IPS-18c (cell line): ENCODE results near the gene PLA2G12A.
A peak's percentile ranks its signal among the peaks of the same experiment; 100 is the strongest.
"Not testable (repeated sequence)": the region's sequence is repeated elsewhere in the genome, so short reads cannot be mapped to it uniquely, and the experiment has no call there.

Experiments used
- H3K4me3 ChIP-seq: 2 replicates; pipeline ENCODE4 v1.7.0; 2013; ENCODE audit warnings: low read depth, mild to moderate bottlenecking, low read length, moderate library complexity; ENCODE audit not compliant: insufficient read depth
- H3K9me3 ChIP-seq: one replicate; pipeline ENCODE4 v1.6.1; 2013; ENCODE audit warnings: mild to moderate bottlenecking, low read length, moderate library complexity; ENCODE audit not compliant: control insufficient read depth, insufficient read depth

The PLA2G12A gene

GRCh38 chr4:109701566-109702410 is 28.1 kb downstream of the PLA2G12A start:
- Histone ChIP-seq H3K9me3 (no peaks in the 10 kb centered on the region), H3K4me3 (peak overlapping the region; percentile 91; the same call in 1 of the 2 replicates)

GRCh38 chr4:109699553-109700225 is 30.2 kb downstream of the PLA2G12A start:
- H3K4me3 ChIP-seq = no peak overlapping the region

GRCh38 chr4:109698656-109699055 is 31.2 kb downstream of the PLA2G12A start:
- H3K9me3 ChIP-seq = no peaks in the 10 kb centered on the region

More at GRCh38 chr4:109699553-109700225, 30.2 kb downstream of the PLA2G12A start:
- H3K9me3 ChIP-seq = no peaks in the 10 kb centered on the region

GRCh38 chr4:109691411-109691920 is 38.4 kb downstream of the PLA2G12A start:
- no peak overlapping the region for H3K4me3 ChIP-seq
- no peaks in the 10 kb centered on the region for H3K9me3 ChIP-seq

More at GRCh38 chr4:109698656-109699055, 31.2 kb downstream of the PLA2G12A start:
- no peak overlapping the region for H3K4me3 ChIP-seq

- Histone ChIP-seq H3K4me3 (no peak overlapping the region), H3K9me3 (no peaks in the 10 kb centered on the region)
These were observed 39.0 kb downstream of the PLA2G12A start for GRCh38 chr4:109690690-109691410.

- Histone ChIP-seq H3K4me3 (no peak overlapping the region), H3K9me3 (no peaks in the 10 kb centered on the region)
These were observed 45.1 kb downstream of the PLA2G12A start for GRCh38 chr4:109684727-109685126.

- Histone ChIP-seq H3K9me3 (peaks cover 2% of the 10 kb centered on the region), H3K4me3 (no peak overlapping the region)
These were observed 46.1 kb downstream of the PLA2G12A start for GRCh38 chr4:109683621-109684253.

- H3K4me3 ChIP-seq = no peak overlapping the region
- peaks cover 6% of the 10 kb centered on the region for H3K9me3 ChIP-seq
These were observed 47.0 kb downstream of the PLA2G12A start for GRCh38 chr4:109682875-109683274.

- H3K9me3 ChIP-seq = peaks cover 12% of the 10 kb centered on the region
- not testable (repeated sequence) for H3K4me3 ChIP-seq
These were observed 50.9 kb downstream of the PLA2G12A start for GRCh38 chr4:109678925-109679324.

- peaks cover 12% of the 10 kb centered on the region for H3K9me3 ChIP-seq
- not testable (repeated sequence) for H3K4me3 ChIP-seq
These were observed 51.4 kb downstream of the PLA2G12A start for GRCh38 chr4:109678472-109678871.

GRCh38 chr4:109676886-109677285 is 53.0 kb downstream of the PLA2G12A start:
- H3K4me3 ChIP-seq = no peak overlapping the region
- peaks cover 12% of the 10 kb centered on the region for H3K9me3 ChIP-seq

- peaks cover 12% of the 10 kb centered on the region for H3K9me3 ChIP-seq
These were observed 54.0 kb downstream of the PLA2G12A start for GRCh38 chr4:109675843-109676242.

GRCh38 chr4:109675181-109675580 is 54.7 kb downstream of the PLA2G12A start:
- H3K9me3 ChIP-seq = peaks cover 12% of the 10 kb centered on the region
- no peak overlapping the region for H3K4me3 ChIP-seq

More at GRCh38 chr4:109675843-109676242, 54.0 kb downstream of the PLA2G12A start:
- no peak overlapping the region for H3K4me3 ChIP-seq

- no peak overlapping the region for H3K4me3 ChIP-seq
- H3K9me3 ChIP-seq = peaks cover 6% of the 10 kb centered on the region
These were observed 56.6 kb downstream of the PLA2G12A start for GRCh38 chr4:109673303-109673702.

- H3K4me3 ChIP-seq = no peak overlapping the region
- H3K9me3 ChIP-seq = peaks cover 5% of the 10 kb centered on the region
These were observed 57.5 kb downstream of the PLA2G12A start for GRCh38 chr4:109672169-109672930.

GRCh38 chr4:109671350-109671749 is 58.5 kb downstream of the PLA2G12A start:
- H3K4me3 ChIP-seq = no peak overlapping the region
- peaks cover 5% of the 10 kb centered on the region for H3K9me3 ChIP-seq
